ENCODE measurements around the gene ADAMTS5.

ADAMTS5 gene

GRCh38 chr21:26946744-26947446 is 20.0 kb downstream of the ADAMTS5 start:
- DNase-seq: no peak

- DNase-seq: no peak
Measured at GRCh38 chr21:26945916-26946675, 20.8 kb downstream of the ADAMTS5 start.

- DNase-seq: no peak
Measured at GRCh38 chr21:26943921-26944320, 23.0 kb downstream of the ADAMTS5 start.

- DNase-seq: no peak
Measured at GRCh38 chr21:26941421-26941820, 25.5 kb downstream of the ADAMTS5 start.

GRCh38 chr21:26939601-26940111 is 27.2 kb downstream of the ADAMTS5 start:
- no peak for DNase-seq

- DNase-seq: no peak
Measured at GRCh38 chr21:26936641-26937040, 30.2 kb downstream of the ADAMTS5 start.

GRCh38 chr21:26935977-26936376 is 30.9 kb downstream of the ADAMTS5 start:
- DNase-seq: no peak

GRCh38 chr21:26934383-26934782 is 32.5 kb downstream of the ADAMTS5 start:
- DNase-seq: no peak

- no peak for DNase-seq
Measured at GRCh38 chr21:26933448-26933847, 33.4 kb downstream of the ADAMTS5 start.

- no peak for DNase-seq
Measured at GRCh38 chr21:26925636-26926035, 41.3 kb downstream of the ADAMTS5 start.

GRCh38 chr21:26925122-26925521 is 41.8 kb downstream of the ADAMTS5 start:
- DNase-seq: no peak

- DNase-seq: no peak
Measured at GRCh38 chr21:26923986-26924385, 42.9 kb downstream of the ADAMTS5 start.

- no peak for DNase-seq
Measured at GRCh38 chr21:26920055-26920454, 46.8 kb downstream of the ADAMTS5 start.

GRCh38 chr21:26918323-26919079 is 48.4 kb downstream of the ADAMTS5 start:
- no peak for DNase-seq

GRCh38 chr21:26916799-26917198 is 50.1 kb downstream of the ADAMTS5 start:
- no peak for DNase-seq

GRCh38 chr21:26914557-26914956 is 52.3 kb downstream of the ADAMTS5 start:
- no peak for DNase-seq

GRCh38 chr21:26912466-26912865 is 54.4 kb downstream of the ADAMTS5 start:
- no peak for DNase-seq

GRCh38 chr21:26909972-26910371 is 56.9 kb downstream of the ADAMTS5 start:
- DNase-seq: no peak

- DNase-seq: no peak
Measured at GRCh38 chr21:26900980-26901379, 65.9 kb downstream of the ADAMTS5 start.

GRCh38 chr21:26892151-26892550 is 74.7 kb downstream of the ADAMTS5 start:
- DNase-seq: no peak

- no peak for DNase-seq
Measured at GRCh38 chr21:26888931-26889330, 78.0 kb downstream of the ADAMTS5 start.

- DNase-seq: no peak
Measured at GRCh38 chr21:26888256-26888655, 78.6 kb downstream of the ADAMTS5 start.

GRCh38 chr21:26887251-26887650 is 79.6 kb downstream of the ADAMTS5 start:
- DNase-seq: no peak

- no peak for DNase-seq
Measured at GRCh38 chr21:26884436-26884835, 82.5 kb downstream of the ADAMTS5 start.

Data from activated CD4-positive, alpha-beta T cell treated with anti-CD3 and anti-CD28 coated beads, Interleukin-2, amount 50 U/mL, for 48 hours (primary cell).